ENCODE results near the gene SLC6A9. TPM values are rescaled to one million over a fixed set of nuclear protein-coding genes. Genes with fewer than 3 reads are reported as not detected.

SLC6A9 gene
- total and polyA plus RNA-seq, 5 experiments from 2014 or later: 1.7 to 3.4 TPM; not detected in 3

DNA sequence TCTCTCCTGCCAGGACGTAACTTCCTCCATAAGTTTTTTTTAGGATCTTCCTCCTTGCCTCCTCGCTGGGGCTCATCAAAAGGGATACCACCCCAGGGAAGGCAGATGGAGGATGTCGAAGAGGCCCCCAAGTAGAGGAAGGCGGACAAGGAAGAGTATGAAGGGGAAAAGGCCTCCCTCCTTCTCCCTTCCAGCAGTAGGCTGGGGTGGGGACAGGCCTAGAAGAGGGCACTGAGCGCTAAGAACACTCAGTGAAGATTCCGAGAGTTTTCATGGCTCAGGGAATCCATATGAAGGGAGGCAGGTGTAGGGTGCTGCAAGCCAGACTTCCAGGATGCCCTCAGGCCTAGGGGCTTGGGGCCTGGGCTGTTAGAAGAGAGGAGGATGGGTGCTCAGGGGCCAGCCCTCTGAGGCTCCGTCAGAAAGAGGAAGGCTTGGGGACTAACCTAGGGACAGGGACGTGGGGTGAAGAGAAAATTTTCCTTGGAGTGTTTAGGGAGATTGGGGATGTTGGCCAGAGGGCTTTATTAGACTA is 1.8 kb upstream of the SLC6A9 start:
- POLR2A ChIA-PET: no interaction called here
- Mint-ChIP-seq H3K4me1 (peaks cover 13 to 20% (median 16%) of the 10 kb centered on the region in 4 donors), H3K27me3 (no peaks in the 10 kb centered on the region), H3K4me3 (no peak overlapping the region), H3K9me3 (no peaks in the 10 kb centered on the region), H3K27ac (peak overlapping the region in 4 of 10 donors; percentile 1 to 64 (median 29)), H3K36me3 (peaks cover 0 to under 1% (median 0%) of the 10 kb centered on the region in 3 donors)
- DNase-seq: no peak
- ATAC-seq: no peak

DNA sequence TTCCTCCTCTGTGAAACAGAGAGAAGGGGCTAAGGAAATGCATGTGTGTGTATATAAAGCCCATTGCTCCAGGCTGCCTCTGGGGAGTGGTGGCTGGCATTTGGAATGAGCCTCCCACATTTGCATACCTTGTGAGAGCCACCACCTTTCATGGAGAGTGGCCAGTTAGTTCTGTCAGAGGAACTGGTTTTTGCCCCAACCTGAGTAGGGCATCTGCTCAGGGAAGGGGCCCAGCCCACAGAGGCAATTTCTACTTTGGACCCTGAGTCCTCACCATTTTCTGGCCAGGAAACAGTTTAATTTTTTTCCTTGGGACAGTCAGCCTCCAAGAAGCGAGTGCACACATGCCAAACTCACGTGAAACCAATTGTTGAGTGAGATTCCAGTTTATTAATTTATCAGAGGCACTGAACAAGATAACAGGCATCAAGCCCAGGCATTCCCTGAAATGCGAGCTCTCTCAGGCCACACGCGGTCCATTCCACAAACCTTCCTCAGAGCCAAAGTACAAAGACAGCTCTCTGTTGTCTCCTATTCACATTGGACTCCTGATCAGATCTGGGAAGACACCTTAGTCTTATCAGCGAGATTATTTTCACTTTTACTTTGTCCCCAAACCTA is 1.0 kb upstream of the SLC6A9 start:
- ATAC-seq (no peak), DNase-seq (no peak)
- H3K4me3 Mint-ChIP-seq: peak overlapping the region; percentile 33 to 94 (median 85)
- H3K9me3 Mint-ChIP-seq: no peaks in the 10 kb centered on the region
- POLR2A ChIA-PET: interaction anchor here (0.8 kb wide), 1 partner anchor 57 kb away, joined by 3 read pairs; the partner anchor contains the start of gene ATP6V0B
- H3K4me1 Mint-ChIP-seq: peaks cover 16 to 25% (median 18%) of the 10 kb centered on the region in 4 donors
- H3K27me3 Mint-ChIP-seq: no peaks in the 10 kb centered on the region
- peak overlapping the region in 7 of 10 donors; percentile 15 to 72 (median 34) for H3K27ac Mint-ChIP-seq
- H3K36me3 Mint-ChIP-seq: peaks cover 0 to 2% (median 0%) of the 10 kb centered on the region in 3 donors

DNA sequence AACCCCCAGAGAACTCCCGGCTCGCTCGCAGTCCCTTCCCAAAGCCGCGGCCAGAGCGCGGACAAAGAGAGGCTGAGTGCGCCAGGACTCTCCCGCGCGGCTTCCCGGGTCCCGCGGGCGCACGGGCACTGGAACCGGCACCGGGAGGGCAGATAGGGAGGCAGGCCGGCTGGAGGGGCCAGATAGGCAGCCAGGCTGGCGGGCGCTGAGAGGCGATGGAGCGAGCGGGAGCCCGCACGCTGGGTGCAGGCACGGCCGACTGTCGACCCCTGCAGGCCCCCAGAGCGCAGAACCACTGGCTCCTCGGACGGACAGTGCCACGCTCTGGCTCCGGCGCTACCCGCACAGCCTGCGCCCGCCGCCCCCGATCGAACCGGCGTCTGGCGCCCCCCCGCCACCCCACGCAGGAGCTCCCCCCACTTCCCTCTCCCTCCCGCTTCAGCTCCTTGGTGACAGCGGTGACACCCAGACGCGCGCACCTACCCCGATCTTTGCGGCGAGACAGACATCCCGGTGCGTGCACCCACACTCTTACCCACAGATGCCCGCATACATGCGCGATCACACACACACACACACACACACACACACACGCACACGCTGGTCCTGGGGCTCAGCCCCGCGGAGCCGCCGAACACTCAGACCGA is 534 bp downstream of the SLC6A9 start:
- no peaks in the 10 kb centered on the region for H3K9me3 Mint-ChIP-seq
- DNase-seq (peak; percentile 10 to 82 (median 46)), ATAC-seq (peak; percentile 37 to 44)
- H3K27ac Mint-ChIP-seq: peak overlapping the region in 8 of 10 donors; percentile 27 to 95 (median 76)
- peaks cover 0 to 2% (median 0%) of the 10 kb centered on the region in 3 donors for H3K36me3 Mint-ChIP-seq
- peaks cover 16 to 25% (median 18%) of the 10 kb centered on the region in 4 donors for H3K4me1 Mint-ChIP-seq
- no peaks in the 10 kb centered on the region for H3K27me3 Mint-ChIP-seq
- peak overlapping the region; percentile 79 to 94 (median 85) for H3K4me3 Mint-ChIP-seq
- POLR2A ChIA-PET: interaction anchor here (0.6 to 1.9 kb wide), 5 partner anchors 11 to 1839 kb away, joined by 3 to 11 read pairs (median 4); partner anchors contain the start of genes ATP6V0B and KDM4A

DNA sequence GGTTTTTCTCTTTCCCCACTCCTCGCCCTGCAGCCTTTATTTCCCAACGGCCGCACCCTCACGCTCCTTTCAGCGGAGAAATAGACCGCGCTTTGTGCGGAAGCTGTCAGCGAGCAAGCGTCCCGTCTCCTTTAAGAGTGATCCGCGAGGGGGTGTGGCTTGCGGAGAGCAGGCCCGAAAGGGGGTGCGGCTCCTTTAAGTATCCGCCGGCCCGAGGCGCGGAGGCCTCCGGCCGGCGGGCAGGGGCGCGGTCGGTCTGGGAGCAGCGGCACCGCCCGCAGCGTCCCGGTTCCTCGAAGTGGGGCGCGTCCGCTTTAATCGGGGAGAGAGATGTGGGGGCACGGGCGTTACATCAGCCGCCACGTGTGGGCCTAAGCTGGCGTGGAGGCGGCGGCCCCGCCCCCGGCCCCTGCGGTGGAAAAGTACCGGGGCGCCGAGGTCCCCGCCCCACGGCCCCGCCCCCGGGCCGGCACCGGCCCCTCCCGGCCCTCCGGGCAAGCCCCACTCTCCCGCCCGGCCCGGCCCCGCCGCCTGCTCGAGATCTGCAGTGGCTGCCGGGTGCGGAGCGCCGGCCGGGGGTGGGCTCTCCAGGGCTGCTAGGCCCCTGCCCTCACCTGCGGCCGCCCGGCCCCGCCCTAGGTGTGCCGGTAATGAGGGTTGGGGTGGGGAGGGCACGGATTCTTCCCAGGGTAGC is 1.2 kb downstream of the SLC6A9 start:
- no peaks in the 10 kb centered on the region for H3K27me3 Mint-ChIP-seq
- peak overlapping the region; percentile 87 to 98 (median 96) for H3K27ac Mint-ChIP-seq
- no peaks in the 10 kb centered on the region for H3K9me3 Mint-ChIP-seq
- H3K4me1 Mint-ChIP-seq: peaks cover 16 to 25% (median 18%) of the 10 kb centered on the region in 4 donors
- H3K36me3 Mint-ChIP-seq: peaks cover 0 to 2% (median 0%) of the 10 kb centered on the region in 3 donors
- peak overlapping the region; percentile 88 to 99 (median 96) for H3K4me3 Mint-ChIP-seq
- DNase-seq (peak; percentile 69 to 91 (median 78)), ATAC-seq (peak; percentile 79 to 80)
- POLR2A ChIA-PET: interaction anchor here (0.6 to 1.9 kb wide), 6 partner anchors 12 to 1838 kb away, joined by 3 to 11 read pairs (median 4); partner anchors contain the start of genes ATP6V0B and KDM4A

GRCh38 chr1:44029260-44029910 is 1.9 kb downstream of the SLC6A9 start:
- DNase-seq (peak in 1 of 10 donors; percentile 15), ATAC-seq (peak; percentile 34 to 41)
- no peaks in the 10 kb centered on the region for H3K27me3 Mint-ChIP-seq
- peaks cover 16 to 25% (median 18%) of the 10 kb centered on the region in 4 donors for H3K4me1 Mint-ChIP-seq
- POLR2A ChIA-PET: interaction anchor here (1.2 to 1.9 kb wide), 4 partner anchors 13 to 603 kb away, joined by 3 to 11 read pairs (median 4); partner anchors contain the start of genes ATP6V0B and KDM4A
- H3K36me3 Mint-ChIP-seq: peaks cover 0 to 2% (median 0%) of the 10 kb centered on the region in 3 donors
- no peaks in the 10 kb centered on the region for H3K9me3 Mint-ChIP-seq
- peak overlapping the region; percentile 87 to 98 (median 96) for H3K27ac Mint-ChIP-seq
- peak overlapping the region; percentile 88 to 99 (median 96) for H3K4me3 Mint-ChIP-seq

GRCh38 chr1:44027320-44027719 is 3.9 kb downstream of the SLC6A9 start:
- H3K27me3 Mint-ChIP-seq: no peaks in the 10 kb centered on the region
- peaks cover 16 to 25% (median 18%) of the 10 kb centered on the region in 4 donors for H3K4me1 Mint-ChIP-seq
- H3K27ac Mint-ChIP-seq: peak overlapping the region in 2 of 10 donors; percentile 7 to 22
- POLR2A ChIA-PET: interaction anchor here (1.2 kb wide), 1 partner anchor 9 kb away, joined by 3 read pairs; no protein-coding TSS in a partner anchor
- H3K36me3 Mint-ChIP-seq: peaks cover 0 to 2% (median 0%) of the 10 kb centered on the region in 3 donors
- H3K9me3 Mint-ChIP-seq: no peaks in the 10 kb centered on the region
- H3K4me3 Mint-ChIP-seq: peak overlapping the region in 1 of 10 donors; percentile 11
- DNase-seq (no peak), ATAC-seq (no peak)

GRCh38 chr1:44025816-44026215 is 5.4 kb downstream of the SLC6A9 start:
- H3K36me3 Mint-ChIP-seq: peaks cover 0 to 2% (median 0%) of the 10 kb centered on the region in 3 donors
- peaks cover 14 to 25% (median 17%) of the 10 kb centered on the region in 4 donors for H3K4me1 Mint-ChIP-seq
- DNase-seq: no peak
- no peaks in the 10 kb centered on the region for H3K27me3 Mint-ChIP-seq
- H3K9me3 Mint-ChIP-seq: no peaks in the 10 kb centered on the region
- no peak for ATAC-seq
- POLR2A ChIA-PET: no interaction called here
- no peak overlapping the region for H3K4me3 Mint-ChIP-seq
- H3K27ac Mint-ChIP-seq: no peak overlapping the region

DNA sequence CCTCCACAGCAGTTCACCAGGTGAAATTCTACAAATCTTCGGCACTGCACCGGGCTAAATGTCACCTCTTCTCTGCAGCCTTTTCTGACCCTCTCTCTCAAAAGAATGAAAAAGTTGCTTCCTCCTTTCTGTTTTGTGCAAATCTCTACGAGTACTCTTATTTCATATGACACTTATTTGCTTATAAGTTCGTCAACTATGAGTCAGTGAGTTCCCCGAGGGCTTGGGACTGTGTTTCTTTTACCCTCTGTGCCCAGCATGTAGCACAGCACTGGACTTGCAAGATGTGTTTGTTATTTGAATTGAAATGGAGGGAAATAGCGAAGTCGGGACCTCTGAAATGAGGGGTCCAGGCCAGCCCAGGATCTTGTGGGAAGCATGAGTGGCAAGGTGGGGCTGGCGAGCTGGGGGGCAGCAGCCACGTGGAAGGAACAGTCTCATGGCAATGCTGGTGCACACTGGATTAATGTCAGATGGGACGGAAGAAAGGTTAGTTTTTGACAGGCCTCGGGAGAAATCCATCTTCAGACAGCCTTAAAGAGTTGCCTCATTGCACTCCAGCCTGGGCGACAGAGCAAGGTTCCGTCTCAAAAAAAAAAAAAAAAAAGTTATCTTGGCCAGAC is 6.2 kb downstream of the SLC6A9 start:
- H3K27ac Mint-ChIP-seq: peak overlapping the region in 2 of 10 donors; percentile 38 to 63
- POLR2A ChIA-PET: no interaction called here
- peak overlapping the region in 1 of 10 donors; percentile 38 for H3K4me3 Mint-ChIP-seq
- peaks cover 0 to 2% (median 0%) of the 10 kb centered on the region in 3 donors for H3K36me3 Mint-ChIP-seq
- DNase-seq: no peak
- H3K27me3 Mint-ChIP-seq: no peaks in the 10 kb centered on the region
- ATAC-seq: no peak
- H3K9me3 Mint-ChIP-seq: no peaks in the 10 kb centered on the region
- H3K4me1 Mint-ChIP-seq: peaks cover 14 to 24% (median 17%) of the 10 kb centered on the region in 4 donors

DNA sequence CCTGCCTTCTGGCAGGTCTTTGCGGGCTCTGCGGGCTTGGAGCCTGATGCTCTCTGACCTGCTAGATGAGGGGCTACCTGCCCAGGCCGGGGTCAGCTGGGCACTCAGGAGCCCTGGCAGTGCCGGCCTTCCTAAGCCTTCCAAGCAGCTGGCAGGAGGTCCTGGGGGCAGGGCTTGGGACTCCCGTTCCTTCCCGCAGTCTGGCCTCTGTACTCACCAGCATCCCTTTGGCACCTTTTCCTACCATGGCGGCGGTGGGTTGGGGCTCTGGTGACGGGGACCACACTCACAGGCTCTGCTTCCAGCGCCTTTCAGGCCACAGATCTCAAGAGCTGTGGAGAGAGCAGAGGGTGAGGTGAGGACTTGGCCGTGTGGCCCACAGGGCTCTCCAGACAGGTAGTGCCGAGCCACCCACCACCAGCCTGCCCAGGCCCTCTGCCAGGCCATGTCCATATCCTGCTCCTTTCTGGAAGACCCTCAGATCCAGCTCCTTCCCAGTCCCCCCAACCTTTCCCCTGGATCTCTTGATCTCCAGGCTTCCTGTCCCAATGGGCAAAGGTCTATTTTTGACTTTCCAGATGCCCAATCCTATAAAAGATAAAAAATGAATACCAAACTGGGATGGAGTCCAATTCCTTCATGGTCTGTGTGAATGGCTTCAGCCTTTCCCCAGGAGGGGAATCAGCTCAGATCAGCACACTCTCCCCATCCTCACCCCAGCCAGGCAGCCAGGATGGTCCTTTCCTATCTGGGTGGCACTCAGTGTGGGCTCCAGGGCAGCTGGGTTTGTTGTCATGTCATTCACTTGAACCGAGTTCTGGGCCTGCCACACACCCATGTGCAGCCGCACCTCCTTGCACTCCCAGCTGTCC is 7.0 kb downstream of the SLC6A9 start:
- Mint-ChIP-seq H3K27me3 (no peaks in the 10 kb centered on the region), H3K36me3 (peaks cover 0 to 2% (median 0%) of the 10 kb centered on the region in 3 donors), H3K4me3 (no peak overlapping the region), H3K4me1 (peaks cover 8 to 16% (median 11%) of the 10 kb centered on the region in 4 donors), H3K9me3 (no peaks in the 10 kb centered on the region), H3K27ac (peak overlapping the region in 2 of 10 donors; percentile 16 to 38)
- POLR2A ChIA-PET: no interaction called here
- ATAC-seq: no peak
- DNase-seq: no peak

- POLR2A ChIA-PET: no interaction called here
- DNase-seq (no peak), ATAC-seq (no peak)
- H3K27me3 Mint-ChIP-seq: no peaks in the 10 kb centered on the region
- H3K27ac Mint-ChIP-seq: peak overlapping the region in 1 of 10 donors; percentile 7
- H3K9me3 Mint-ChIP-seq: no peaks in the 10 kb centered on the region
- H3K4me1 Mint-ChIP-seq: no peaks in the 10 kb centered on the region
- no peaks in the 10 kb centered on the region for H3K36me3 Mint-ChIP-seq
- no peak overlapping the region for H3K4me3 Mint-ChIP-seq
Measured at GRCh38 chr1:44021581-44022321, 9.5 kb downstream of the SLC6A9 start.

Measured in naive thymus-derived CD8-positive, alpha-beta T cell (primary cell).